HG02852 (cell line): ENCODE measurements around the gene TEX47.

Experiments used
- ATAC-seq: cut with Tn5 transposase; IDR thresholded peaks from one replicate; pipeline ENCODE4 v1.9.1; 2021; ENCODE audit warnings: mild to moderate bottlenecking, moderate library complexity; ENCODE audit not compliant: unreplicated experiment

TEX47 gene

DNA sequence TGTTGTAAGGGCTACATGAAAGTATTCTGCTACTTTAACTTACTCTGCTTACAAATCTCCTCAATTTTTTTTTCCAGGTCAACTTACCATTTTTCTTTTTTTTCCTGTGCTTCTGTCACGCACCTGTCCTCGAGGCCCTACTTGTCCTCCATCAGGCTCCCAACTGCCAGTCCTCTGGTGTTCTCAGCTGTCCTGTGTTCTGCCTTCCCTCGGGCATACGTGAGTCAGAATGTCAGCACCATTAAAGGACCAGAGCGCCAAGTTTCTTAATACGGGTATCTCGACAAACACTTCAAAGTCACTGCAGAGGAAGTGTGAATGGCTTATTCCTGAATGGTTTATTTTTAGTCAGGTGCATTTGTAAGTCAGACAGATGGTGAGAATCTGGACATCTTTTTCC, at the start of gene TEX47:
TEX47 (minus strand) TSS at position 185 of the 400 bp plus-strand sequence. CDS start 795 bp downstream, outside the sequence.
- no peak for ATAC-seq

DNA sequence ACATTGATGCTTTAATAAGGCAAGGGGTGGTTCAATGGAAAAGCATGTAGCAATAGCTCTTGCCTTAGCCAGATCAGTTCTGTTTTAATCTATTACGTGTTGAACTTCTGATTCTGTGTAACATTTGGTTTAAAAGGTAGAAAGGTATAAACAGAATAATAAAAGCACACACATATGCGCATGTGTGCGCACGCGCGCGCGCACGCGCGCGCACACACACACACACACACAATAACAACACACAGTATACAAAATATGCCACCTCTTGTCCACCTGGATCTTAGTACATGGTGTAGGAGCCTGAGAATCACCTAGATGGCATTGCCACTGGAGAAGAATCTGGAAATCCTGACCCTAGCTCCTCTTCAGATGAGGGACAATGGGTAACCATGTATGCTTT, 49.6 kb upstream of the TEX47 start:
- no peak for ATAC-seq

DNA sequence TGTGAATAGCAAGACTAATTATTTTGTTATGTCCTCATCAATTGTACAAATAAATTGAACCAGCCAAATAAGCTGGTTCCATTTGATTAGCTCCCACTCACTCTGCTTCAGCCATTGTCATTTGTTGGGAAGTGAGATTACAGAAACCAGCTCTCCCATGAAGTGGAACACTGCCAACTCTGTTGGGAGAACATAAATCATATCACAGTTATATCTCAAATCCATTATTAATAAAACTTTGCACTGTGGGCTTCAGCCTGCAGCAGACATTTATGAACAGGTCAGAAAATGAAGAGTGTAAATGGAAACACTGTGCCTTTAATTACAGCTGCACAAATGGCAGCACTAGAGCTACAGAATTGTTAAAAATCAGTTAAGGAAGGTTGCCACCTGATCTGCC, 46.7 kb upstream of the TEX47 start:
- ATAC-seq, result no peak

DNA sequence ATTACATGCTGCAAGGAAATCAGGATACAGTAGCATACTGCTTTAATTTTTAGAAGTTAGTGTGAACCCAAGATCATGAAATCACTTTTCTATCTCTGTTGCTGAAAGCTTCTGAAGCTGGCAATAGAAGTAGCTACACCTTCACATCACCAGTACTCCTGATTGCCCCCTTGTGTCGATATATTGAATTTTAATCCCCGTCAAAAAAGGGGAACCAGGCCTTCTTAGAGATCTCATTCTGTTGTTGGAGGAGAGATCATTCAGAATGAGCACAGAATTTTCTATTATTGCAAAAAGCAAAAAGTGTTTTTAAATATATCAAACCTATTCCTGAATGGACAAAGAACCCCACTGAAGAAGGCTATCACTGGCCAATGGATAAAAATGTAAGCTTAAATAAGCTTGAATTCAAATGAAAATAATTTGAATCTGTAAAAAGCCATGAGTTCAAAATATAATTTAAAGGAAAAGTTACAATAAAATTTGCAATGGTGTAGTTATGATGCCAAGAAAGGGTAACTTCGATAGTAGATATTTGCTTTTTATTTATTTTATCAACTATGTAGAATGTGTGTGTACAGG, 39.7 kb upstream of the TEX47 start:
- ATAC-seq, result peak; percentile 98

DNA sequence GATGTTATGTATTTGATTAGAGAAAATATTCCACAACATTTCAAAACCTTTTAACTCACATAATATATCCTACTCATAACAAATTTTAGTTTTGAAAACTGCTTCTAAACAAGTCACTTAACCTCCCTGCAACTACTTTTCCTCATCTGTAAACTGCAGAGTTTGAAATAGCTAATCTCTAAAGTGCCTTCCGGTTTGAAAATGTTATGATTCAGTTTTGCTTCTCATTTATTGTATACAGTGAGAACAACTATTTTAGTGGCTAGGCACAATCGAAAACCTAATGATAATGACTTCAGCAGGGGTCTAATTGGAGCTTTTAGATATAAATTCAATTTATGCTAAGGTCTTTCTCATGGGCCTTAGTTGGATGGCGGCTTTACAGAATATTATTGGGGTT, 30.7 kb upstream of the TEX47 start:
- no peak for ATAC-seq

DNA sequence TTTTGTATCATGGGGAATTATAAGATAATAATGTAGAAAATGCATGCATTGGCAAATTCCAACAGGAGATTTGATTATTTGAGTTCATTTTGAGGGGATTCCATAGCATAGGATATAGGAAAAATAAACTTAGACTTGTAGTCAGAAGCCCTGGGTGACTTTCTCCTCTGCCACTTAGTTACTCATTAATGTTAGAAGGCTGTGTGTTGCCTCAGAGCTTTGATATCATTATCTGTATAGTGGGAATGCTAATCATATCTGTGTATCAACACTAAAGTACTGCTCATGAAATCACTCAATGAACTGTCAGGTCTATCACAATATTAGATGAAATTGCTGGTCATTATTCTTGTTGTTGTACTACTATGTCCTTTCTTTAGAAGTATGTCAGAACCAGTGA, 23.0 kb upstream of the TEX47 start:
- ATAC-seq, result no peak

DNA sequence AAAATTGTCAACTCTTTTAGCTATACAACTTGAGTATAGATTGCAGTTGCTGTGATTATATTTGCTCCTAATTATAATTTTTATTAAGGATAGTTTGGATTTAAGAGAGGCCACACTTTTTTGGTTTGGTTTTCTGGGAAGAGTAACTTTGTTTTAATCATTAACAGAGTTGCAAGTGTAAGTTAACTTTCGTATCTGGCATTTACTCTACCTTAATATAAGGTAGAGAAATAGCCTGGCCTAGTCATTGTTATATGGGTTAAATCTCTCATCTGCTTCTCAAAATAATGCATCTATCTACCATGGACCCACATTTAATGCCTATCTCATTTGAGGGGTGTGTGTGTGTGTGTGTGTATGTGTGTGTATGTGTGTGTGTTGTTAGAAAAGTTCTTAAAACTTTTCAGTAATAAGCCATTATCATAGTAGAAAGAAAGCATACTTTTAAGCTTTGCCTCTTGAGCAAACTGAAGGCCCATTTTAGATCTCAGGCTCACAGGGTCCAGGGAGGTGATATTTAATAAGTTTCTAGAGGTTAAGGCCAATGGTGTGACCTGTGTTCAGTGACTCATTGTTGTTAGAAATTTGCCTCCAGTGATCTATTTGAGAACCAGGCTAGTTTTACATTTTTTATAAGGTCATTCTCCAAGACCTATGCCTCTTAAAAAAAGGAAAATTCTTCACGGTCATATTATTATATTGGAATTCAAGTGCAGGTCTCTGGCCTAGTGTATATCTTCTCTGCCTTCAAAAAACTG, 10.9 kb upstream of the TEX47 start:
- no peak for ATAC-seq

DNA sequence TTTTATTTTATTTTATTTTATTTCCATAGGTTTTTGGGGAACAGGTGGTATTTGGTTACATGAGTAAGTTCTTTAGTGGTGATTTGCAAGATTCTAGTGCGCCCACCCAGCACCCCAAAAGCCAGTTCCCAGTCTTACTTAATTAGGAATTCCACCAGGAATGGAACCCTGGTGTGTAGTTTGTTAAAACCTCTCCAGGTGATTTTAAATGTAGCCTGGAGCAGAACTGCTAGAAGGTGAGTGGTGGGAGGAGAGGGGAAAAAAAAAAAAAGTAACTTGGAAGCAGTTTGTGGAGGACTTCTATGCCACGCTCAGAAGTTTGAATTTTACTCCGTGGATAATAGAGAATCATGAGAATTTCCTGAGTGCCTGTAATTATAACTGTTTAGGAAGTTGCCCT, 5.5 kb upstream of the TEX47 start:
- no peak for ATAC-seq

DNA sequence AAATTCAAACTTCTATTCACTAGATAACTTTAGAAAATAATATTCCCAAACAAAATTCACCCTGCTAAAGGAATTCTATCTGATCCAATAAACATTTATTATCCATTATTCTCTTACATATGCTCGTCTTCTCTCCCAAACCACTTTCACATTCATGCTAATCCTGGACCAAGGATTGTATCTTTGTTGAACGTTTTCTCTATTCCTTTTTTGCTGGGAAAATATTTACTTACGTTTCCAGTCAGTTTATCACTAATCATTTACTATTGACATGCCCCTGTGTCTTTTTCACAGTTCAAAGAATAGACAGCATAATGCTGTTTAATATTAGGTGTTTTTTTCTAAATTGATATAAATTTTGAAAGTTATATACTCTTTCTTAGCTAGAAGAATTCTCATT, 3.2 kb downstream of the TEX47 start:
- ATAC-seq, result no peak

DNA sequence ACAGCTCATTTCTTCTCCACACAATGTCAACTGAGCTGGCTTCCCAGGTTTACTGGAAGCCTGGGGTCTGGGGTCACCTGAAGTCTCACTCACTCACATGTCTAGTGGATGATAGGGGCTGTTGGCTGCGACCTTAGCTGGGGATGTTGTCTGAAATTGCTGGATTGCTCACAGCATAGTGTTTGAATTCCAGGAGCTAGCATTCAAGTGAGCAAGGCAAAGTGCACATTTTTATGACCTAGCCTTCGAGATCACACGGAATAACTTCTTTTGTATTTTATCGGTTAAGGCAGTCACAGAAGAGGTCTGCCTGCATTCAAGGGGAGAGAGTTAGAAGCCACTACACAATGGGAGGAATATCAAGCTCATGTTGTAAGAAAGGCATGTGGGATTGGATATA, 3.6 kb downstream of the TEX47 start:
- ATAC-seq, result no peak

DNA sequence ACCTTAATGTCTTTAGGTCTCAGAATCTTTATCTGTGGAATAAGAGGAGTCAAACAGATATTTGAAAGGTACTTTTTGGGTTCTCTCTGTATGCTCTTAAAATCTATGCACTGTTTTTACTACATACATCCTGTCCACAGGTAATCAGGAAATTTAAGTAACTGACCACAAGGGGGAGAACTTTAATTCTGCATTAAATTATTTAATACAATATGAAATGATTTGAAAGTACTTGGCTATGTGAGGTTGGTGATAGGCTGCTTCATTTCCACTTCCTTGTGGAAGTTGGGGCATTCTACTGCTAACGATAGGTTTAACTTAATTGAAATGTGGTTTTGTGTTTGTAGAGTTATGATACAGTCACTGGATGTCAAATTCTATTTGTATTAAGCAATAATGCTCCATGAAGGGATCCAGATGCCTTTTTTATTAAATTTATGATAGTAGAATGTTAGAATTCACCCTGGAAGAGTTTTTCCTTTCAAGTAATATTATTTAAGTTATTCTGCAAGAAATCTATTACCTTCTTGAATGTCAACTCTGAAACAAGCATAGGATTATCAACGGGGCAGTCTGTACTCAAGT, 6.0 kb downstream of the TEX47 start:
- no peak for ATAC-seq

DNA sequence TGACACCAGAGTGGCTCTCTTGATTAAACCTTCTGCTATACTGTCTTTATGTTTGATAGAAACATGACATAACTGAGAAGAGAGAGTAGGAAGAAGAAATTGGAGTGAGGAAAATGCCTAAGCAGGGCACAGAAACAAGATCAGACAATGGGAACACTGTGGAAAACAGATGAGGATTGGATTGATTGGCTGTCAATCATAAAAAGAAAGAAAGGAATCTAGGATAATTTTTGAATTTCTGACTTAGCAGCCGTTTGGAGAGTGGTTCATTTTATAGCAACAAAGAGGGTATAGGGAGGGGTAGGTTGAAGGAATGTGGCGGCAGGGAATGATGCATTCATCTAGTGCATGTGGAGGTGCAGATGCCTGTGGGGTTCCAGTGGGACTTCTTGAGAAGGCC, 7.8 kb downstream of the TEX47 start:
- ATAC-seq, result no peak

DNA sequence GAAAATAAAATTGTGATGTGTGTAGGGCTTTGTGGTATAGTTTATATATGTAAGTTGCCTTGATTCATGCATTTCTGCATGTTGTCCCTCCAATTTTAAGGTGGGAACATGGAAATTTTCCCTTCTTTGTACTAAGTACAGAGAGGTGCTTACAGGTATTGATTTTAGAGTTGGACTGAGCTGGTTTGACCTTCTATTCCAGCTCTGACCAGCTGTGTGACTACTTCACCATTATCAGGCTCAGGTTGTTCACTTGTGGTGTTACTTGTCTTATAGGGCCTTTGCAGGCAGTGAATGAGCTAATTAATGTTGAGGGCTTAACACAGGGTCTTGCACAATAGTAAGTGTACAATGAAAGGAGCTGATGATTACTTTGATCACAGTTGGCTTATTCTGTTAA, 19.7 kb downstream of the TEX47 start:
- no peak for ATAC-seq

DNA sequence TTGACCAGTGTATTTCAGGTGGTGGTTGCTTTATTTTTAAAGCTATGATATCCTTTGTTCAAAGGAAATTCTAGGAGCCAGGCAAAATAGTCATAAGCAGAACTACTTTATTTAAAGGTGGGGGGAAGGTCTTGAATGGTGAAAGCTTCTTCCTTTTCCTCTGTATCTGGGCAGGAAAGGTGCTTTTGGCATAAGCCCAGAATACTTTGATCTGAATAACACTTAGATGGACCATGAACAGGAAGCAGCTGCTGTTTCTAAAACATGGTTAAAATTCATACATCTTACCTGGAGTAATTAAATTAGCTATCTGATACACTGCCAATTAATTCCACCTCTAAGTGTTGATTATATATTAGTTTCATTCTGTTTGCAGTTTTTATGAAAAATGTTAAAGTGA, 22.8 kb downstream of the TEX47 start:
- no peak for ATAC-seq

DNA sequence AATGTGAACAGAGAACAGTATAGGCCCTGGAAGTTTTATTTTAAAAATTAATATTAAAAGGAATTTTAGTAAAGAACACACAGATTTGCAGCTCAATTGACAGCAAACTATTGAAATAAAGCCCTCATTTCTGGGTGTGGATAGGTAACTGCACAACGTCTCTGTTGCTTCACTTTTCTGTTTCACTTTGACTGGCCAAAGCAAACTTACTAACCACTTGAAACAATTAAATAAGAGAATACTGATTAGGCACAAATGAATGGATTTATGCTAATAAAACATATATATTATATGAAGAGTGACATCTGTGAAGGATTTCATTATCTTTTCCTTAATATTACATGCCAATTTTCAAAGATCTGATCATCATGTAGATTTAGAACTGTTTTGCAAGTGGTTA, 24.1 kb downstream of the TEX47 start:
- peak; percentile 81 for ATAC-seq

DNA sequence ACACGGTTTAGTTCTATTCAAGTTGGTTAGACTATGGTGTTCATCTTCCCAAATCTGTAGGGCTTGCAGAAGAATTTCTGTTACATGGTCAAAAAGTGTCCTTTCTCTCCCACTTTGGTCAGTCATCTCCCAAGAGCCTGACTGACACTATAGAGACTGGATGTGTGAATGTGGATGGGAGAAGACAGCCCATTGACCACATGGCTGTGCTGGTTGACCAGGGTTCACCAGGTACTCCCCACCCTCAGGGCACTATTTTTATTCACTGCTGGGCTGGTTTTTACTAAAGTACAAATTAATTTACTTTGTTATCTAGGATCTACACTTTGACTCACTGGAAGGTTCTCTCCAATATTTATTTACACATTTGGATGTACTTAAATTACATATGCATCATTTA, 33.8 kb downstream of the TEX47 start:
- ATAC-seq, result no peak

DNA sequence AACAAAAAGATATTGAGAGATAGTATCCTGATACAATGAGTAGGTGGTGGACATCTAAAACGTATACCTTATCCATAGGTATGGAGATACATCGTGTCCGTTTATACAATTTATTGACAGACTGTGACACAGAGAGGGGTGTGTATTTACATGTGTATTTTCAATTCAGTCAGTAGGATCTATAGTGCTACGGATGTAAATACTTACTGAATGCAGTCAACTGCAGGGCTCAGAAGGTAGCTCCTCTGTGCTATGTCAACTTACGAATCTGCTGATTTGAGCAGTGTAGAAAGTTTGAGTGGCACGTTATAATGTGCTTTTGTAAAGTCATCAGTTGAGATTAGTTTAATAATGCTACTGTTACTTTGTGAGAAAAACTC, 35.4 kb downstream of the TEX47 start:
- ATAC-seq, result no peak

DNA sequence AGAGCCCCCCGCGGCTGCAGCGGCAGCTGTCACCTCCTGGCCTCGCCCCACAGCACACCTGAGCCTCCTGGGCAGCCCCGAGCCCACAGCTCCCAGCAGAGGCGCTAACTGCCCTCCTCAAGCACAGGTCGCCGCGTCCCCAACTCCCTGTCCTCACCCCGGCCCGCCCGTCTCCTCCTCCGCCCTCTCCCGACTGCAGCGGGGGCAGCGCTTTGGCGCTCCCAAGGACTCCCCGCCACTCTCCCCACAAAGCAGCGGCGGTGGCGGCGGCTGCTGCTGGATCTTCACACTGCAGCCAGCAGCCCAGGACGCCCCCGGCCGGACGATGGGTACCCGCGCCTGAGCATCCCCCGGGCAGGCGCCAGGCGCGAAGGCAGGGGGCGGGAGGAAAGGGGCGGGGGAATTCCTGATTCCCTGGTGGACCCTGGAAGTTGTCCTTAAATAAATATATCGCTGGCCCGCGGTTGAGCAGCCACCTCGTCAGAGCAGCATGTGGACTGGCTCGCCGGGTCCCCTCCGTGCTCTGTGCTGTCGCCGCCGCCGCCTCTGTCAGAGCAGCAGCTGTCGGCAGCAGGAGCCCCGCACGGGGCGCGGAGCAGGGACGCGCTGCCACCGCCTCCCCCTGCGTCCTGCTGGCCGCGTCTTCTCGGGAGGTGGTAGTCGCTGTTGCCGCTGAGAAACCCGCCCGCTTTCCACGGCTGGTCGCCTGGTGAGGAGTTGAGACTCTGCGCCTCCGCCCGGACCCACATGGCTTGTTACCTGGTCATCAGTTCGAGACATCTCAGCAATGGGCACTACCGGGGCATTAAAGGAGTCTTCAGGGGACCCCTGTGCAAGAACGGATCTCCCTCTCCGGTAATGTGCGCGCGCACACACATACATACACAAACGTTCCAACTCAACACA, 36.1 kb downstream of the TEX47 start, which contains the start of gene ZNF804B:
ZNF804B (plus strand) TSS at position 471 of the 906 bp plus-strand sequence; CDS start at position 748, 277 bp downstream.
- peak; percentile 46 for ATAC-seq

DNA sequence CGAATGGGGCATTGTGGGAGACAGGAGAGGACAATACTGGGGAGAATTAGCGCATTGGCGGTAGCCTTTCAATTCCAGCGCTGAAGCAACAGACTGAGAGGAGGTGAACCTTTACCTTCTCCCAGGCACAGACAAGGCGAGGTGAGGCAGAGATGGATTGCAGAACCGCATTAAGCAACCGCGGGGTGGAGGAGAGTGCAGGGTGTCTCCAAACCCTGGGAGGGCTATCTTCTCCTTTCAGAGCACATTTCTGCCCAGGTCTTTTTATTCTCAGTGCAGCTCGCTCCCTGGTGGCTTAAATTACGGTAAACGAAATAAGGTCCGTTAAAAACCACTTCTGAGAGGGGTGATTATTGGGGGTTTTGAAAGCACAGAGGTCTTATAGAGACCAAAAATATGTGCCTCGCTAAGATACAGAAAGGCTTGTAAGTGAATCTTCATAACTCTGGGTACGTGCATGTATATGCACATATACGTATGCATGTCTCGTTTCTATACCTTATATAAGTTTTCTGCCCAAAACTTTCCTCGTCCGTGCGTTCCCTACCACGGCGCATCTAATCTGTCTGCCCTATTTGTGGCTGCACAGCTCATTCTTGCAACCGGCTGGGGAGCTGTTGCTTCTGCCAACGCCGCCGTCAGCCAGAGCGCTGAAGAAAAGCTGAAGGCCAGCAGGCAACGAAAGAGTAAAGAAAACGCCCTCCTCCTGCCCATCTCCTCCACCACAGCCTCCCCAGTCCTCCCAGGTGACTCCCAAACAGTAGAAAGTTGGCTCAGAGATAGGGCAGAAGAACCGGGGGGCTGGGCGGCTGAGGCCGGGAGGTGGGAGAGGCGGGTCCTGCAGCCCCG, 36.9 kb downstream of the TEX47 start:
- peak; percentile 28 for ATAC-seq

DNA sequence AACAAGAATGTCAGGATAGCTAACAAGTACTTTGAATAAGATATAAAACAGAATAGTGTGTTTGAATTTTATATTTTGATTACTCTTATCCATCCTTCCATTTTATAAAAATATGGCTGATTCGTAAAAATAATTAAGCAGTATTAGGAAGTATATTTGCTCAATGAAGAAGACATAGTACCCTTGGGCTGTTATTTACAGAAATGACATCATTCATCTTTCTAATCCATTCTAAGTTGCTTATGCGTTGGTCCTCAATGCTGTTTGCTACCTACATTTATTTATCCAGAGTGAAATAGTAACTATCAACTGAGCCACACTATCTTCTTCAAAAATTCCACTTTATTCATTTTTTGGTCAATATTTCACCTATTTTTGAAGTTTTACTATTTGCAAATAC, 38.2 kb downstream of the TEX47 start:
- ATAC-seq, result no peak
